Heart left ventricle (tissue), 13 donors: ENCODE results near the gene ANKRD17.

Experiments used
- CTCF ChIP-seq, 12 donors: fragments of 200-600 bp; sonication (generic) in 4 of 12; IDR thresholded peaks; one replicate each; pipeline versions ENCODE4 v1.5.0 to v1.8.0; 2018 to 2022; ENCODE audit warnings: antibody characterized with exemption in 12 of 12, mild to moderate bottlenecking in 5 of 12
- POLR2A ChIP-seq, 2 donors: fragments of 450-650 bp; IDR thresholded peaks; one replicate each; pipeline ENCODE4 v1.6.1; 2017; ENCODE audit warnings: antibody characterized with exemption in 2 of 2, mild to moderate bottlenecking in 2 of 2, moderate library complexity in 2 of 2
- donor health status: ischemic (EF 13 %, LVEDD 7.1; RV severe dilation, severe dysfunction).
- donor health status: DM: no; HTN: yes; CAD: no.
- donor health status: DM: no; HTN: no; CAD: no.
- donor health status: ischemic (EF 25% LVEDD 6.9; RV normal size, moderate dysfunction).
- donor health status: ischemic (EF 25% LVEDD 5.7; RV mildly dilated, moderate dysfunction).
- donor health status: ischemic (EF 35%, LVEDD 5.7; RV mildly dilated, moderate dysfunction).
- donor health status: nonischemic (EF 11% LVEDD 7.7; RV severe dilation, severe dysfunction).
- donor health status: DM: yes; HTN: yes; CAD: no.
- donor health status: PGD.
- donor health status: ischemic (EF 29% LVEDD 5.4; RV normal size, mild dysfunction).
- donor health status: nonischemic (EF 23%, LVEDD 6.1; RV moderate dilation, normal function).

- no peak for TF ChIP-seq POLR2A (IDR thresholded peaks at IDR 0.05)
- TF ChIP-seq CTCF (IDR thresholded peaks at IDR 0.05), result peak in 7 of 12 donors; percentile 26 to 55 (median 32)
Measured at GRCh38 chr4:73258436-73258685, 237 bp downstream of the ANKRD17 start.
